Activated naive CD4-positive, alpha-beta T cell treated with anti-CD3 and anti-CD28 coated beads, Interleukin-2, amount 10 ng/mL, durations not matched to agents 7 days and 5 days (primary cell): ENCODE results near the gene KLHL35.
A peak's percentile ranks its signal among the peaks of the same experiment; 100 is the strongest.
"Not testable (repeated sequence)": the region's sequence is repeated elsewhere in the genome, so short reads cannot be mapped to it uniquely, and the experiment has no call there.

Experiments
- CTCF ChIA-PET: fragments of 350-600 bp; sonication (Branson Sonifier 250); formaldehyde crosslinking; loops from one replicate; lab custom pipeline; 2021; ENCODE audit warnings: antibody characterized with exemption; lab: Charles Lee
- DNase-seq: peaks from one replicate; pipeline ENCODE4 v3.0.0-alpha.2; 2020
- H3K27ac Mint-ChIP-seq: one replicate; pipeline ENCODE4 v1.8.0; 2021; ENCODE audit warnings: mild to moderate bottlenecking, moderate library complexity, mixed read lengths
- H3K27me3 Mint-ChIP-seq: one replicate; pipeline ENCODE4 v1.8.0; 2021; ENCODE audit warnings: mild to moderate bottlenecking, mixed read lengths
- H3K36me3 Mint-ChIP-seq: one replicate; pipeline ENCODE4 v1.8.0; 2021; ENCODE audit warnings: mixed read lengths
- H3K4me1 Mint-ChIP-seq: one replicate; pipeline ENCODE4 v1.8.0; 2021; ENCODE audit warnings: mixed read lengths
- H3K4me3 Mint-ChIP-seq: one replicate; pipeline ENCODE4 v1.8.0; 2021; ENCODE audit warnings: mild to moderate bottlenecking, moderate library complexity, mixed read lengths
- H3K9me3 Mint-ChIP-seq: one replicate; pipeline ENCODE4 v1.8.0; 2021; ENCODE audit warnings: mixed read lengths

The KLHL35 gene

DNA sequence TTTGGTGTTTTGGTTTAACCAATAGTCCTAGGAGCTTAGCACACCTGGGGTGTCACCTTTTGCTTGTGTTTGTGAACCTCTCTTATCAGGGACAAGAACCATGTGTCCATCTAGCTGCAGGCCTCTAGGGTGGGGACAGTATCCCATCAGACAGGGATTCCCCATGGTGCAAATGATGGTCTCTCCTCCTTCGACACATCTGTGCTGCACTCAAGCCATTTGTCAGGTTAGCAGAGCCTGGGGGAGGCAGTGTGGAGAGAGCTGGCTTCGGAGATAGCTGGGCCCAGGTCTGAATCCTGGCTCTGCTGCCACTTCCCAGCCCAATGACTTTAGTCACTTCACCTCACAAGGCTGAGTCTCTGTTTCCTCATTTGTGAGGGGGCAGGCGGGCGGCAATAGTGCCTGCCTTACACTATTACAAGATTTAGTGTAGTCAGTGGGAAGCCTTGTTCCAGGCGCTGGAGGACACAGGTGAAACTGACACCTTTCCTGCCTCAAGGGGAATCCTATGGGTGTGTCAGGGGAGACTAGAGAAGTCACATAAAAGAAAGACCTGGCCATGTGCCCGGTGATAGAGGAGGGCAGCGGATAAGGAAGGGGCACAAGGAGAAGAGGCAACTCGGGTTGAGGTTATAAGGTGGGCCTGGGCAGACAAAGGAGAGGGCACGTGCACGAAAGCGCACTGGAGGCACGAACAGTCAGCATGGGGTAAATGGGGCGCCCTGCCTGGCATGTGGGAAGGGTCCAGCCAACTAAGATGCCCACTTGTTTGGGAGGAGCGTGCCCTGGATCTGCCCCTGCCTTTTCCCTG lies 12.6 kb downstream of the KLHL35 start:
- CTCF ChIA-PET = interaction anchor here (2.2 kb wide), 1 partner anchor 12 kb away, joined by 6 read pairs; no protein-coding TSS in a partner anchor
- DNase-seq = no peak
- Mint-ChIP-seq H3K27me3 (no peaks in the 10 kb centered on the region), H3K36me3 (peaks cover 6% of the 10 kb centered on the region), H3K9me3 (no peaks in the 10 kb centered on the region), H3K27ac (no peak overlapping the region), H3K4me3 (no peak overlapping the region), H3K4me1 (no peaks in the 10 kb centered on the region)

- no peak for DNase-seq
- CTCF ChIA-PET = interaction anchor here (0.5 to 1.4 kb wide), 3 partner anchors 11 to 146 kb away, joined by 3 to 7 read pairs (median 4); no protein-coding TSS in a partner anchor
- H3K27ac Mint-ChIP-seq = no peak overlapping the region
- H3K4me3 Mint-ChIP-seq = no peak overlapping the region
- H3K9me3 Mint-ChIP-seq = no peaks in the 10 kb centered on the region
- H3K36me3 Mint-ChIP-seq = peaks cover 11% of the 10 kb centered on the region
- no peaks in the 10 kb centered on the region for H3K4me1 Mint-ChIP-seq
- no peaks in the 10 kb centered on the region for H3K27me3 Mint-ChIP-seq
Observed at GRCh38 chr11:75413864-75414263, 19.1 kb downstream of the KLHL35 start.

GRCh38 chr11:75413146-75413545 lies 19.9 kb downstream of the KLHL35 start:
- H3K27me3 Mint-ChIP-seq, DNase-seq, H3K27ac Mint-ChIP-seq, H3K4me3 Mint-ChIP-seq, H3K9me3 Mint-ChIP-seq, H3K4me1 Mint-ChIP-seq: not testable (repeated sequence)
- H3K36me3 Mint-ChIP-seq = peaks cover 14% of the 10 kb centered on the region
- CTCF ChIA-PET = interaction anchor here (0.7 to 1.4 kb wide), 2 partner anchors 12 to 13 kb away, joined by 3 to 7 read pairs; no protein-coding TSS in a partner anchor

DNA sequence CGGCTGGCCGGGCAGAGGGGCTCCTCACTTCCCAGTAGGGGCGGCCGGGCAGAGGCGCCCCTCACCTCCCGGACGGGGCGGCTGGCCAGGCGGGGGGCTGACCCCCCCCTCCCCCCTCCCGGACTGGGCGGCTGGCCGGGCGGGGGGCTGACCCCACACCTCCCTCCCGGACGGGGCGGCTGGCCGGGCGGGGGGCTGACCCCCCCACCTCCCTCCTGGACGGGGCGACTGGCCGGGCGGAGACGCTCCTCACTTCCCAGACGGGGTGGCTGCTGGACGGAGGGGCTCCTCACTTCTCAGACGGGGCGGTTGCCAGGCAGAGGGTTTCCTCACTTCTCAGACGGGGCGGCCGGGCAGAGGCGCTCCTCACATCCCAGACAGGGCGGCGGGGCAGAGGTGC lies 23.0 kb downstream of the KLHL35 start:
- CTCF ChIA-PET, DNase-seq, H3K4me3 Mint-ChIP-seq, H3K27me3 Mint-ChIP-seq, H3K4me1 Mint-ChIP-seq, H3K27ac Mint-ChIP-seq, H3K9me3 Mint-ChIP-seq: not testable (repeated sequence)
- peaks cover 28% of the 10 kb centered on the region for H3K36me3 Mint-ChIP-seq

GRCh38 chr11:75408957-75409219 lies 24.1 kb downstream of the KLHL35 start:
- peaks cover 35% of the 10 kb centered on the region for H3K36me3 Mint-ChIP-seq
- no peak overlapping the region for H3K27ac Mint-ChIP-seq
- no peaks in the 10 kb centered on the region for H3K9me3 Mint-ChIP-seq
- no peak for DNase-seq
- CTCF ChIA-PET = interaction anchor here (1.1 to 3.2 kb wide), 6 partner anchors 8 to 121 kb away, joined by 3 to 16 read pairs (median 6); no protein-coding TSS in a partner anchor
- no peak overlapping the region for H3K4me3 Mint-ChIP-seq
- H3K4me1 Mint-ChIP-seq = peaks cover 13% of the 10 kb centered on the region
- H3K27me3 Mint-ChIP-seq = no peaks in the 10 kb centered on the region

DNA sequence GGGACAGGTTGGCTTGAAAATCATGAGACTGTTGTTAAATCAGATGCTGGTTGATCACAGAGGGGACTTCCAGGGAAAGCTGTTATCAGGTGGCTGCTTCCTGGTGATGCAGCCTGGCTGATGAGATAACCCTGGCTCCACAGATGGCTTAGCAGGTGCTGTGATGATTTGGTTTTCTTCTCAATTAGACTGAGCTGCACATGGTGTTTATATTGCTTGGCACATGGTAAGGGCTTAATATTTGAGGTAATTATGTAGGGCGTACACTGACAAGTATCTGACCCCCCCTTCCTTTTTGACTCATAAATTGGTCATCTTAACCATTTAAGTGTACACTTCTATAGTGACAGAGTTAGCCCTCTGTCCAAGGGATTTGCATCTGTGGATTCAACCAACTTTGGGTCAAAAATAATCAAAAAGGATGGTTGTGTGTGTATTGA lies 26.6 kb downstream of the KLHL35 start:
- no peaks in the 10 kb centered on the region for H3K27me3 Mint-ChIP-seq
- peaks cover 55% of the 10 kb centered on the region for H3K36me3 Mint-ChIP-seq
- H3K9me3 Mint-ChIP-seq = no peaks in the 10 kb centered on the region
- no peak overlapping the region for H3K4me3 Mint-ChIP-seq
- CTCF ChIA-PET = interaction anchor here (1.2 to 3.2 kb wide), 2 partner anchors 17 to 18 kb away, joined by 4 to 16 read pairs; no protein-coding TSS in a partner anchor
- H3K27ac Mint-ChIP-seq = no peak overlapping the region
- peaks cover 39% of the 10 kb centered on the region for H3K4me1 Mint-ChIP-seq
- DNase-seq = no peak

GRCh38 chr11:75403983-75404658 lies 28.9 kb downstream of the KLHL35 start:
- DNase-seq = no peak
- H3K27ac Mint-ChIP-seq = no peak overlapping the region
- H3K4me1 Mint-ChIP-seq = peaks cover 52% of the 10 kb centered on the region
- H3K27me3 Mint-ChIP-seq = no peaks in the 10 kb centered on the region
- CTCF ChIA-PET = interaction anchor here (1.5 kb wide), 1 partner anchor 16 kb away, joined by 4 read pairs; no protein-coding TSS in a partner anchor
- peaks cover 71% of the 10 kb centered on the region for H3K36me3 Mint-ChIP-seq
- H3K9me3 Mint-ChIP-seq = no peaks in the 10 kb centered on the region
- no peak overlapping the region for H3K4me3 Mint-ChIP-seq

GRCh38 chr11:75403037-75403436 lies 30.0 kb downstream of the KLHL35 start:
- peaks cover 60% of the 10 kb centered on the region for H3K4me1 Mint-ChIP-seq

DNA sequence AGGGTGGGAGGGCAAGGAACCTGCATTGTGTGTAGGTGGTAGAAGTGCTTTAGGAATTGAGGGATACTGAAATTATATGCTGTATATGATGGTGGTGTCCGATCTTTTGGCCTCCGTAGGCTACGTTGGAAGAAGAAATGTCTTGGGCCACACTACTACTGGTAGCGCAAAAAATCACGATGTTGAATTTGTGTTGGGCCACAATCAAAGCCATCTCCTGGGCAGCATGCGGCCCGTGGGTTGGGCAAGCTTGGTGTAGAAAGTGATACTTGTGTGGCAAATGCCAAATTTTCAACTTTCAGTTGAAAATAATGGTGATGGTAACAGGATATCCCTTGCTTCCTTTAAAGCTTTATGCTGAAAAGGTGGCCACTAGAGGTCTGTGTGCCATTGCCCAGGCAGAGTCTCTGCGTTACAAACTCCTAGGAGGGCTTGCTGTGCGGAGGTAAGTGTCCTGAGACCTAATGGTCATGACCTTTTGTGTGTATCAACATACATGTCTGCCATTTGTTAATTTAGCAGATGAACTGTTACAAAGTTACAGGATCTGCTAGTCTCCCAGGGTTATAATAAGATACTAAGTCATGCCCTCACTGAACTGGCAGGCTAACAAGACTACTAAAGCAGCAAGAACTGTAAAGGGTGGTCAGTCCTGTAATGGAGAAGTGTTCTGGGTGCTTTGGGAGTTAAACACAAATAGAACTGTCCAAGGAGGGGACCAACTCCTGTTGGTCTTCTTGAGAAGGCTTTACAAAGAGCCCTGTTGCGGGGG lies 30.8 kb downstream of the KLHL35 start:
- CTCF ChIA-PET = interaction anchor here (1.5 kb wide), 1 partner anchor 14 kb away, joined by 4 read pairs; no protein-coding TSS in a partner anchor
- no peaks in the 10 kb centered on the region for H3K9me3 Mint-ChIP-seq
- no peak overlapping the region for H3K27ac Mint-ChIP-seq
- peaks cover 56% of the 10 kb centered on the region for H3K4me1 Mint-ChIP-seq
- DNase-seq = no peak
- peak overlapping the region; percentile 92 for H3K4me3 Mint-ChIP-seq
- H3K36me3 Mint-ChIP-seq = peaks cover 62% of the 10 kb centered on the region
- no peaks in the 10 kb centered on the region for H3K27me3 Mint-ChIP-seq

More at GRCh38 chr11:75403037-75403436, 30.0 kb downstream of the KLHL35 start:
- peak overlapping the region; percentile 65 for H3K27ac Mint-ChIP-seq
- no peak overlapping the region for H3K4me3 Mint-ChIP-seq
- H3K9me3 Mint-ChIP-seq = no peaks in the 10 kb centered on the region
- H3K36me3 Mint-ChIP-seq = peaks cover 67% of the 10 kb centered on the region
- no peak for DNase-seq
- CTCF ChIA-PET = interaction anchor here (0.6 to 1.5 kb wide), 2 partner anchors 15 to 87 kb away, joined by 3 to 4 read pairs; no protein-coding TSS in a partner anchor
- no peaks in the 10 kb centered on the region for H3K27me3 Mint-ChIP-seq

- no peak for DNase-seq
- peak overlapping the region; percentile 94 for H3K27ac Mint-ChIP-seq
- CTCF ChIA-PET = interaction anchor here (0.7 to 2.0 kb wide), 7 partner anchors 13 to 150 kb away, joined by 3 to 7 read pairs (median 3); no protein-coding TSS in a partner anchor
- H3K27me3 Mint-ChIP-seq = peaks cover 11% of the 10 kb centered on the region
- no peaks in the 10 kb centered on the region for H3K9me3 Mint-ChIP-seq
- peaks cover 56% of the 10 kb centered on the region for H3K4me1 Mint-ChIP-seq
- peak overlapping the region; percentile 92 for H3K4me3 Mint-ChIP-seq
- H3K36me3 Mint-ChIP-seq = peaks cover 52% of the 10 kb centered on the region
Observed at GRCh38 chr11:75400146-75400865, 32.7 kb downstream of the KLHL35 start.

DNA sequence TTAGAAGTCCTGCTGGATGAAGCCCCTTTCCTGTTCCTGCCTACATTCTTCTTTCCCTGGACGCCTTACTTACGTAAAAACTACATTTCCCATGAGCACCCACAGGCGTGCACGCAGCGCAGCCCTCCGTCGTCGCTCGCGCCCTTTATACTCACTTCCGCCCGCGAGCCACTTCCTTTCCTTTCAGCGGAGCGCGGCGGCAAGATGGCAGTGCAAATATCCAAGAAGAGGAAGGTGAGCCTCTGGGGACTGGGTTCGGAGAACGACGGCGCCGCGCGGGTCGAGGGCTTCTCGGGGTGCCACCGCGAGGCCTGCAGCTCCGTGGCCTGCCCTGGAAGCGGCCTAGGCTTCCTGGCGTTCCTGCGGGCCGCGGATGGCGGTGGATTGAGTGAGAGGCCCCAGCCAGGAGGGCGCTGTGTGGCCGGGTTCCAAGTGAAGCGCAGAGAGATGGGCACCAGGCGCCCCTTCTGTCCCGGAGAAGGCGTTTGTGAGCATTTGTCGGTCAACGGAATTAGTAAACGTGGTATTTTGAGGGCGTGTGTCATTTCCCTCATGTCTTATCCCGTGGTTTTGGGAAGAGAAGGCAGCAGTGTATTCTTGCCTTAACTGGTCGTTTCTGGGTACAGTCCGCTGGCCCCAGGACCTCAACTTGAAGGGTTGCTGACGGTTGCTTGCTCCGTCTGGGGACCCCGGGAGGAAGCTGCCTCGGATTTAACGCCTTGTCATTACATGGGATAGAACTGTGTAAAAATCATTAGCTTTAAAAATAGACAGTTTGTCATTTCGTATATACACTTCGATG lies 33.5 kb downstream of the KLHL35 start, which contains the start of gene RPS3:
TSS of gene RPS3 (plus strand) at position 175 of the 802 bp plus-strand sequence. CDS start at position 205, 30 bp downstream.
- DNase-seq = peak; percentile 92
- CTCF ChIA-PET = interaction anchor here (0.7 to 2.0 kb wide), 7 partner anchors 11 to 149 kb away, joined by 3 to 7 read pairs (median 3); no protein-coding TSS in a partner anchor
- peaks cover 18% of the 10 kb centered on the region for H3K27me3 Mint-ChIP-seq
- peaks cover 48% of the 10 kb centered on the region for H3K36me3 Mint-ChIP-seq
- H3K9me3 Mint-ChIP-seq = no peaks in the 10 kb centered on the region
- H3K4me3 Mint-ChIP-seq = peak within 1 kb of the TSS; percentile 92
- H3K27ac Mint-ChIP-seq = peak within 1 kb of the TSS; percentile 94
- peaks cover 54% of the 10 kb centered on the region for H3K4me1 Mint-ChIP-seq

GRCh38 chr11:75398906-75399305 lies 34.1 kb downstream of the KLHL35 start:
- peaks cover 47% of the 10 kb centered on the region for H3K4me1 Mint-ChIP-seq
- no peak for DNase-seq
- H3K27ac Mint-ChIP-seq = peak overlapping the region; percentile 94
- peaks cover 41% of the 10 kb centered on the region for H3K36me3 Mint-ChIP-seq
- H3K9me3 Mint-ChIP-seq = no peaks in the 10 kb centered on the region
- CTCF ChIA-PET = interaction anchor here (1.3 to 1.6 kb wide), 3 partner anchors 9 to 25 kb away, joined by 3 to 6 read pairs (median 3); no protein-coding TSS in a partner anchor
- H3K4me3 Mint-ChIP-seq = peak overlapping the region; percentile 92
- peaks cover 23% of the 10 kb centered on the region for H3K27me3 Mint-ChIP-seq
